HG03342 (cell line): Measurements from ENCODE around the gene ADRB1.

Source experiments
- ATAC-seq: cut with Tn5 transposase; IDR thresholded peaks from one replicate; pipeline ENCODE4 v1.9.1; 2021; ENCODE audit warnings: mild to moderate bottlenecking, moderate library complexity; ENCODE audit not compliant: unreplicated experiment

ADRB1 gene

DNA sequence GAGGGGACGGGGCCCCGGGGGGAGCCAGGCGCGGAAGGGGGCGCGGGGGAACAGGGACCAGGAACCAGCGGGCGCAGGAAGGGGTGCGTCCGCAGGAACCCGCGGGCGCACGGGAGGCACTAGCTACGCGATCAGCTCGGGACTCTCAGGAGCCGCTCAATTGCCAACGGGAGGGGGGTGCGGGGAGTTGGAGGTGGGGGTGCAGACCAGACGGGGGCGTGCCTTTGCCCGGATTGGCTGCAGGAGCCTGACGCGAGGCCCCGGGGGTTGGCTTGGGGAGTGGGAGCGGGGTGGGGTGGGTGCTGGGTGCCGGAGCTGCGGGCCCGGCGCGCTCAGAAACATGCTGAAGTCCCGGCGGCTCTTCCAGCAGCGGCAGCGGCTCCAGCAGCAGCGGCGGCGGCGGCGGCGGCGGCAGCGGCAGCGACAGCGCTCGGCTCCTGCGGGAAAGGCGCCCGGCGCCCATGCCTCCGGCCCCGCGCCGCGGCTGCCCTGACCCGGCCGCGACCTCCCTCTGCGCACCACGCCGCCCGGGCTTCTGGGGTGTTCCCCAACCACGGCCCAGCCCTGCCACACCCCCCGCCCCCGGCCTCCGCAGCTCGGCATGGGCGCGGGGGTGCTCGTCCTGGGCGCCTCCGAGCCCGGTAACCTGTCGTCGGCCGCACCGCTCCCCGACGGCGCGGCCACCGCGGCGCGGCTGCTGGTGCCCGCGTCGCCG, at the start of gene ADRB1:
Gene ADRB1, plus strand, starts transcription at position 335 of the 715 bp plus-strand sequence. Its CDS starts 267 bp downstream, at position 602.
- peak; percentile 38 for ATAC-seq

DNA sequence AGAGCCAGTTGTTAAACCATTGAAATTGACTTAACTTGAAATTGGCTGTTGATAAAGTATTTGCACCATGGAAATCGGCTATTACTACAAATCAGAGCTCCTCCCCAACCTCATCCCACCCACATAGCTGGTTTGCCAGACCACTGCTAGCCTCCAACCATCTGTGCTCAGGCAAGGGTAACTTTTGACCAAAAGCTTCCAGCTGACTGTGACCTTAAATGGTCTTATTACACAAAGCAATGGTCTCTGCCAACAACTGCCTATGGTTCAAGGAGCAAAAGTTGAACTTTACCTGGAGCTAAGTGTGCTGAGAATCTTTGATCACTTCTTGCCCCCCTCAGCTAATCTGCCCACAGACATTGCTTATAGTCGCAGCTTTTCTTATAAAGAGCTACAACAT, 48.5 kb upstream of the ADRB1 start:
- no peak for ATAC-seq

DNA sequence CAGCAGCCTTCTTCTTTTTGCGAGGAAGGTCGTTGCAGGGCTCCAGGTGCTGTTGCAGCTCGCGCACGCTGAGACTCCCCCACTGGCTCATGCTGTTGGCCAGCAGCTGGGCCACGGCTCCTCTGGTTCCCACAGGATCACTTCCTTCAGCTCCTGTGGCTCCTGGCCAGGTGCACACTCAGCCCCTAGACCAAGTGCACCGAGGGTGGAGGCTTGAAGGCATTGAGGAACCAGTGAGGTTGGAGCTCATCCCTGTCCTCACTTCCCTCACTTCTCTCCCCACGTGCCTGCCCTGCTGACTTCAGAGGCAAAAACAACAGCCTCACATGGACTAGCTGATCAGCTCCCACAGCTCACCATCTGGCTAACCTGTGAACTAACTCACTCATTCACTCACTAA, 46.2 kb upstream of the ADRB1 start:
- ATAC-seq: no peak

GRCh38 chr10:113999531-113999930, 44.1 kb upstream of the ADRB1 start:
- no peak for ATAC-seq

GRCh38 chr10:114000457-114001010, 43.1 kb upstream of the ADRB1 start:
- no peak for ATAC-seq

DNA sequence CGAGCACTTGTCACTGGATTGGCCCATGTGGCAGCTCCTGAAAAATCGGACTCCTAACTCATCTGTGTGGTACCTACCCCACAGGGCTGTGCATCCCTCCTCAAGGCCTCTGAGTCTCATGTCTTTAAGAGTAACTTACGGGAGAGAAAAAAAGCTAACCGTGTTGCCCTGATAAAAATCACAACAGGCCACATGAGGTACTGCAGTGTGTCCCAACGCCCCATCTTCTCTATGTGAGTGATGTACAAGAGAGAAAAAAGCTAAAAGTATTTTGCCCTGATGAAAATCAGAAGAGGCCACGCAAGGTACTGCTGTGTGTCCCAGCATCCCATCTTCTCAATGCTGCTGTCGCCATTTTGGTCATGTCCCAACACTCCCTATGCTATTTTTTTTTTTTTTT, 41.2 kb upstream of the ADRB1 start:
- ATAC-seq: no peak

GRCh38 chr10:114003161-114003941, 40.3 kb upstream of the ADRB1 start:
- no peak for ATAC-seq

DNA sequence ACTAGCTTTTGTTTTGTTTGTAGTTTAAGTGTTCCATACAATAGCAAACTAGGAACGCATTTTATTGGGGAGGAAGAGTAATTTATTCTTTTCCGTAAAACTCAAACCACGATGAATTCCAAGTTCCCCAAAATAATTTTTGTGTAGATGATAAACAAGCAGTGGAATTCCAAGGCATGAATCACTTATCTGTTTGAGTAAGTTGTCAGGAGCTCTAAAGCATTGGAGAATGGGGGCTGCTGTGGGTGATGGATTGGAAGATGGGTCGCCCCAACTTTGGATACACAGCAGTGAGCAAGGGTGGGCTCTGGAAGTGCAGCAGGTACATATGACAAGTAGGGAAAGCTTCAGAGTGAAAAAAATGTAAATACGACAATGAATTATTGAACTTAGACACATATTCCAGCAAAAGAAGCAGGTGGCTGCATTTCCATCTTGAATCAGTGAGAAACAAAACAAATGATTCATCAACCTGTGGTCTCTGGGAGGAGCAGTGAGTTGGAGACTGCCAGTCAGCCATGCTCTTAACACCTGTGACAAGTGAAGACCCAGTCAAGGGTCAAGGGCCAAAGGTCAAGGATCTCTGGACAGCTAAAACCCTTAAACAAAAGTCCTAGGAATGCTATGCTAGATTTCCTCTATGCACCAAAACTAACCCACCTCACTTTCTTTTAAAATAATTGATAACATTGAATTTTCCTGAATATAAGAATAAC, 34.2 kb upstream of the ADRB1 start:
- ATAC-seq: no peak

GRCh38 chr10:114010316-114010715, 33.4 kb upstream of the ADRB1 start:
- no peak for ATAC-seq

DNA sequence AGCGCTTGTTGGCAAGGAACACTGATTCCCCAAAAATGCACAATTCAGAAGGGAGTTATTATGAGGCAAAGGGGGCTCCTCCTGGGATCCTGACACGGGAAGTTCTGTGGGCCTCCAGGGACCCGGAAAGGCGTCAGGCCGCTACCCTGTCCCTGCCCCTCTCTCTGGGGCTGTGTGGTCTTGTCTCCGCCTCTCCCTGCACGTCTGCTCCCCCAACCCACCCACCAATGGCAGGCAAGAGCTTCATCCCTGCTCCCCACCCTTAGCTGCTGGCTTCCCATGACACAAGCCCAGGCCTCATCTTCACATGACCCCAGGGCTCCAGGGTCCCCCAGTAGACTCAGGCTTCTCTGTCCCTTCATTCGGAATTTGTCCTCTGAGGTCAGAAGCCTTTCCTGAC, 31.0 kb upstream of the ADRB1 start:
- no peak for ATAC-seq

DNA sequence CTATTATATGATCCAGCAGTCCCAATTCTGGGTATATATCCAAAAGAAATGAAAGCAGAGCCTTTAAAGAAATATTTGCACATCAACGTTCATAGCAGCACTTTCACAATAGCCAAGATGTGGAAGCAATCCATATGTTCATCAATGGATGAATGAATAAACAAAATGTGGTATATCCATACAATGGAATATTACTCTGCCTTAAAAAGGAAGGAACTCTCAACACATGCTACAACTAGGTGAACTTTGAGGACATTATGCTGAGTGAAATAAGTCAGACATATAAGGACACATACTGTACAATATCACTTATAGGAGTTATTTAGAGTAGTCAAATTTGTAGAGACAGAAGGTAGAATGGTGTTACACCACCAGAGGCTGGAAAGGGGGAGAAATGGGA, 28.0 kb upstream of the ADRB1 start:
- no peak for ATAC-seq

DNA sequence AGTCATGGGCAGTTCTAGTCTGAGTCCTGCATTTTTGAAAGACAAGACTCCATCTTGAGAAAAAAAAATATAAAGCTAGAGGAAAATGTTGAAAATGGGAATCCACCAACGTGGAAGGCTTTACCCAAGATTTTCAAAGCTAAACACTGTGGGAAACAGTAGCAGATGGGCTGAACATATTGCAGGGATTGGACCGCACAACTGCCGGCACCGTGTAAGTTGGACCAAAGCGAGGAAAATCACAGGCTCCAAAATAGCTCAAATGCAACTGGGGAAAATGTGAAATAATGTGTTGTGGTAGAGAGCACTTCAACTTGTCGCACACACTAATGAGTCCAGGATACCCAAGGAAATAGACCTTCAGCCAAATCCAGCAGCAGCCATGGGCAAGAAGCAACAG, 26.4 kb upstream of the ADRB1 start:
- no peak for ATAC-seq

- no peak for ATAC-seq
Measured at GRCh38 chr10:114017873-114018272, 25.8 kb upstream of the ADRB1 start.

- ATAC-seq: no peak
Measured at GRCh38 chr10:114019226-114019625, 24.4 kb upstream of the ADRB1 start.

DNA sequence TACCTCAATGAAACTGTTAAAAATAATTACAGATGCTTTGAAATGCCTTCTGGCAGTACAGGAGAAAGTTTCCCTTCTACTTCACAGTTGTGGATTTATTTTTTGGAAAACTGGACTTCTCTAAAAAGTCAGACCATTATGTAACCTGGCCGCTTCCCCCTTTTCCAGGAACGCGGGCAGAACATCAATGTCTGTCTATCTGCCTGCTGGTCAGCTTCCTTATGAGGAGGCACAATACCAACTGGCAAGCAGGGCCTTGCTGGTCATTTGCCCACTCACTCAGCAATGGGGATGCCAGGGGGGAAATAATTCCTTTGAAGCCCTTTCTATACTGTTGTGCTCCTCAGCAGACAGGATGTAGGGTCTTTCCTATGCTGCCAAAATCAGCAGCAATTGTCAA, 22.5 kb upstream of the ADRB1 start:
- ATAC-seq: no peak

DNA sequence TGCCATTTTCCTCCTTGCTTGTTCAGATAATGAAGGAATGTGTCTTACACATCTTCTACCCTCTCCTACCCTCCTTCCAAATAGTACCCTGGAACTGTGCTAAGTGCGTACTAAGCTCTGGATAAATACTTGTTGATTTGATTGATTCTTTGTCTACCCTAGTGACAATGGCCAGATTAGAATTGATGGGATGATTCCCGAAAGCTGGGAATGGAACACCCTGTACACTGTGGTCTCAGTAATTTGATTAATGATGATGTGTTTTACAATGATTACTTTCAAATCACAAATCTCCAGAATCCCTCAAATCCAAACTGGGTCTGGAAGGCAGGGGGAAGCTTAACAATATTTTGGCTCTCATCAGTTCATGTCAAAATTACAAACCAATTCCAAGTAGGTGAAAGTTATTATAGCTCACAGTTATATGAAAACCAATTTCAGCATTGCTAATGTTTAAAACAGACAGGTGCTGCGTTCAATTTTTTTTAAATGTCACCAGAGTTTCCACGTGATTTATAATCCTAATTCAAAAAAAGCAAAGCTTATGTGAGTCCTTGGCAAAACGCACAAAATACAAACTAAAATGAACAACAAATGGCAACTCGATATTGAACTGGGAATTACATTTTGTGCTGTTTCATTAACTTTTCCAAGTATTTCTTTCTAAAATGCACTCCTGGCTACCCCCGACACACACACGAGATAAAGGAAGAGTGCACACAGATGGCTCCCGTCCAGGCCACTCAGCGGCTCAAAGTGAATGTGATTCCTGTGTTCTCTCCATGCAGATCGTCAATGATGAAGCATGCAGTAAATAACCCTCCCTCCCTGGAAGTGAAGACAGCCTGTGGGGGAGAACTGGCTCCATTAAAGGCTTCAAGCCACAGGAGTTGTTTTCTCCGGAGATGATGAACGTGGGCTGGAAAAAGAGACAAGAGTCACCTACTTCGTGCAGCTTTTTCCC, 21.7 kb upstream of the ADRB1 start:
- no peak for ATAC-seq

DNA sequence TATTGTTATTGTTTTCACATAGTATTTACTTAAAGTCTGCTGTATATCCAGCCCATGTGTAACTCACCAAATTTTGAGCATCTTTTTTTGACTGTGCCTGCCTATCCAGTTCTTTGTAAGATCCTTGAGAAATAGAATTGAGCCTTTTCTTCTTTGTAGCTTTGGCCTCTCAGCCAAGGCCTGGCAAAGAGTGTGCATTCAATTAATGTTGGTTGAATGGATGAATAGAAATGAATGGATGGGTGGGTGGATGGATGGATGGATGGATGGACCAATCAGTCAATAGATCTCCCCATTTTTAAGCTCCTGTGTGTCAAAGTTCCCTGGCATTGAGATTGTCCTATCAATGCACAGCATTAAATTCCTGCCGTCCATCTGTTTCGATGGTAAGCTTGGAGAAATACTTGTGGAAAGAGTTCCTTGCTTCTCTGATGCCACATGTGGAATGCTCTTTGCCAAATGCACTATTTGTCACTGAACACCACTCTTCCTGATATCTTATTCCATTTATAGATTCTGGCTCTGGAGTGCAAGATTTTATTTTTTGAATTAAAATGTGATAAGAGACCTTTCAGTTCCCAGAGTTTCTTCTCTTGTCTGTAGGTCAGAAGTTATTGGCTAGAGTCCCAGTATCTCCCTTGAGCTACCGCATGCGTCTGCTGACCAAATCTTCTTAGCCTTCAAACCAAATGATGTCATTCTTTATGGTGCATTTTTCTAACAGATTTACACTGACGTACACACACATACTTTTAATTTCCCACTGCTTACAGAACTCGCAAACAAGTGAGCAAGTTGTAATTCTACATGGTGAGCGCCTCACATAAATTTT, 20.7 kb upstream of the ADRB1 start:
- no peak for ATAC-seq

DNA sequence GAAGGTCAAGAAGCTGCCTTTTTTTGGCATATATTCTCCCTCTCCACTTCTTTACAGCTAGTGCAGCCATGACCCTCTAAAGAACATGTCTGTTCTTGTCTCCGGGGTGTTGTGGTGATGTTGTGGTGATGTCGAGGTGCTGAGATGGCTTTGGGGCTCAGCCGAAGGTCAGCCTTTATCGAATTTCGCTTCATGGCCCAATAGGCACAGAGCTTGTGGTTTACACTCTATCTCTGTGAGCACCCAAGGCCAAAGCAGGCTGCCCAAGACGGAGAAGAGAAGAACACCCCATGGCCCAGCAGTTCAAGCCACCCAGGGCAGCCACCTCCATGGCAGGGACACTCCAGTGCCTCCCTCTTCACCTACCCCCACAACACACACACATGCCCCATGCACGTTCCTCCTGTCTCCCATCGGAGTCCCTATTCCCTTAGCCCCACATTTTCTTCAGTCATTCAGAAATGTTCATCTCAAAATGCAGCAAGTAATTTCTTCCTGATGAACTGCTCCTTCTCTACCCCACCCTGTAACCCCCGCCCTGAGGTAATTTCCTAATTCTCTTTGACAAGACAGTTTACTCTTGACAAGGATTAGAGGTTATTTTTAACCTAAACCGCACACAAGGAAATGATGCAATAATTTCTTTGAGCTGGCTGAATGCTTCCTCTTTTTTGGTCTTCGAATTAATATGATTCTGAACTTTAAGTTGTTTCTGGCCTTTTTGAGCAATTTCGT, 18.6 kb upstream of the ADRB1 start:
- ATAC-seq: peak; percentile 78

- ATAC-seq: no peak
Measured at GRCh38 chr10:114025611-114026130, 18.0 kb upstream of the ADRB1 start.
